ENCODE measurements around the gene GRPEL1. TPM values are rescaled to one million over a fixed set of nuclear protein-coding genes. Genes with fewer than 3 reads are reported as not detected.

GRPEL1 gene
- total RNA-seq, 1 experiment from 2014 or later: 74.5 TPM

- POLR2A ChIA-PET (ENCODE audit: unreplicated experiment): no interaction called here
- BruUV-seq (replicated peaks): no TSS peak
These were observed 13.6 kb downstream of the GRPEL1 start for GRCh38 chr4:7054106-7054880.

GRCh38 chr4:7052923-7053715, 14.7 kb downstream of the GRPEL1 start:
- Histone ChIP-seq H3K9ac (ENCODE audit: low read length) (no peak overlapping the region), H3K27ac (ENCODE audit: low read length) (no peak overlapping the region), H4K20me1 (ENCODE audit: low read length) (no peaks in the 10 kb centered on the region), H3K4me1 (ENCODE audit: insufficient read depth, low read length) (no peaks in the 10 kb centered on the region), H3F3A (ENCODE audit: low read length, unreplicated experiment) (no peaks in the 10 kb centered on the region), H3K36me3 (ENCODE audit: low read depth, low read length) (peaks cover 3% of the 10 kb centered on the region; the same call in 1 of the 2 replicates), H3K4me2 (ENCODE audit: low read length) (no peak overlapping the region), H3K9me3 (ENCODE audit: low read length) (no peaks in the 10 kb centered on the region), H3K4me3 (ENCODE audit: low read length) (no peak overlapping the region), H3K9me2 (replicated peaks; ENCODE audit: low read length) (no peaks in the 10 kb centered on the region), H3K79me2 (ENCODE audit: low read length) (peaks cover 47% of the 10 kb centered on the region), H2AFZ (ENCODE audit: low read length) (no peak overlapping the region), H3K27me3 (ENCODE audit: low read length) (no peaks in the 10 kb centered on the region)
- DNase-seq (no peak), ATAC-seq (no peak)
- intact Hi-C loops (cut with micrococcal nuclease): no loop called here
- ChIA-PET CTCF (no interaction called here), POLR2A (ENCODE audit: unreplicated experiment) (no interaction called here)
- no TSS peak for BruUV-seq (replicated peaks)
- no peak for TF ChIP-seq EZH2phosphoT487 (IDR thresholded peaks at IDR 0.05; ENCODE audit: borderline replicate concordance, low read length)
- TF ChIP-seq EZH2 (IDR thresholded peaks at IDR 0.05; ENCODE audit: low read length, unreplicated experiment): no peak
- no peak for TF ChIP-seq CTCF (conservative IDR thresholded peaks at IDR 0.05; ENCODE audit: low read depth, low read length)

More at GRCh38 chr4:7054106-7054880, 13.6 kb downstream of the GRPEL1 start:
- H2AFZ ChIP-seq (ENCODE audit: low read length): no peak overlapping the region
- no peak overlapping the region for H3K4me2 ChIP-seq (ENCODE audit: low read length)
- no peaks in the 10 kb centered on the region for H3K27me3 ChIP-seq (ENCODE audit: low read length)
- peaks cover 9% of the 10 kb centered on the region for H3K36me3 ChIP-seq (ENCODE audit: low read depth, low read length)
- H3K9me3 ChIP-seq (ENCODE audit: low read length): no peaks in the 10 kb centered on the region
- CTCF ChIA-PET: no interaction called here
- no peak overlapping the region for H3K27ac ChIP-seq (ENCODE audit: low read length)
- no peak for ATAC-seq
- no peaks in the 10 kb centered on the region for H4K20me1 ChIP-seq (ENCODE audit: low read length)
- no peak overlapping the region for H3K4me3 ChIP-seq (ENCODE audit: low read length)
- no peaks in the 10 kb centered on the region for H3K9me2 ChIP-seq (replicated peaks; ENCODE audit: low read length)
- DNase-seq: no peak
- H3K4me1 ChIP-seq (ENCODE audit: insufficient read depth, low read length): no peaks in the 10 kb centered on the region
- H3K9ac ChIP-seq (ENCODE audit: low read length): no peak overlapping the region
- TF ChIP-seq EZH2 (IDR thresholded peaks at IDR 0.05; ENCODE audit: low read length, unreplicated experiment) (no peak), EZH2phosphoT487 (IDR thresholded peaks at IDR 0.05; ENCODE audit: borderline replicate concordance, low read length) (no peak), CTCF (conservative IDR thresholded peaks at IDR 0.05; ENCODE audit: low read depth, low read length) (no peak)
- H3F3A ChIP-seq (ENCODE audit: low read length, unreplicated experiment): no peaks in the 10 kb centered on the region
- peaks cover 39% of the 10 kb centered on the region for H3K79me2 ChIP-seq (ENCODE audit: low read length)
- intact Hi-C loops (cut with micrococcal nuclease): no loop called here
